Calu3 (cell line): ENCODE data around the gene SH3RF3. TPM values are rescaled to one million over a fixed set of nuclear protein-coding genes. Genes with fewer than 3 reads are reported as not detected.

Experiments
- BruUV-seq: library from RNA; stranded (reverse); fragments of 400-500 nt; replicated peaks from 2 replicates; lab custom pipeline; 2021; lab: Mats Ljungman, UMichigan
- CTCF ChIA-PET: fragments of 300-600 bp; sonication (Branson Sonifier 250); formaldehyde crosslinking; loops from one replicate; lab custom pipeline; 2022; ENCODE audit warnings: antibody characterized with exemption; lab: Charles Lee
- DNase-seq: peaks from one replicate; pipeline ENCODE4 v3.0.0; 2022
- H3K27ac Mint-ChIP-seq: one replicate; pipeline ENCODE4 v1.8.0; 2022; ENCODE audit warnings: mixed read lengths; ENCODE audit not compliant: unreplicated experiment
- H3K27me3 Mint-ChIP-seq: one replicate; pipeline ENCODE4 v1.8.0; 2022; ENCODE audit warnings: mixed read lengths; ENCODE audit not compliant: unreplicated experiment
- H3K36me3 Mint-ChIP-seq: one replicate; pipeline ENCODE4 v1.8.0; 2022; ENCODE audit warnings: mild to moderate bottlenecking, moderate library complexity, mixed read lengths; ENCODE audit not compliant: insufficient read depth, unreplicated experiment
- H3K4me1 Mint-ChIP-seq: one replicate; pipeline ENCODE4 v1.8.0; 2022; ENCODE audit warnings: mild to moderate bottlenecking, low read depth, mixed read lengths; ENCODE audit not compliant: unreplicated experiment
- H3K4me3 Mint-ChIP-seq: one replicate; pipeline ENCODE4 v1.8.0; 2022; ENCODE audit warnings: mild to moderate bottlenecking, low read depth, moderate library complexity, mixed read lengths; ENCODE audit not compliant: unreplicated experiment
- H3K9me3 Mint-ChIP-seq: one replicate; pipeline ENCODE4 v1.8.0; 2022; ENCODE audit warnings: low read depth, mixed read lengths; ENCODE audit not compliant: unreplicated experiment
- CTCF ChIP-seq: fragments of 200-600 bp; IDR thresholded peaks from one replicate; pipeline ENCODE4 v1.8.0; 2022; ENCODE audit warnings: antibody characterized with exemption; ENCODE audit not compliant: unreplicated experiment
- intact Hi-C: fragments of 100-400 bp; cut with micrococcal nuclease; formaldehyde crosslinking; loops from one replicate; pipeline ENCODE4 v1.10.0; 2022; ENCODE audit not compliant: unreplicated experiment
- total RNA-seq: library from RNA; stranded (reverse); gene quantifications from 2 replicates; pipeline ENCODE4 v1.2.3, GENCODE V29; 2022

SH3RF3 gene
- total RNA-seq, 1 experiment from 2014 or later: 0.17 TPM

GRCh38 chr2:109183871-109184270 is 54.9 kb downstream of the SH3RF3 start:
- H3K27me3 Mint-ChIP-seq: peaks cover 96% of the 10 kb centered on the region
- no peak overlapping the region for H3K4me3 Mint-ChIP-seq
- intact Hi-C loops: no loop called here
- H3K9me3 Mint-ChIP-seq: no peaks in the 10 kb centered on the region
- CTCF ChIA-PET: no interaction called here
- TF ChIP-seq CTCF: no peak
- no peaks in the 10 kb centered on the region for H3K4me1 Mint-ChIP-seq
- DNase-seq: no peak
- no peak overlapping the region for H3K27ac Mint-ChIP-seq
- BruUV-seq: no TSS peak
- H3K36me3 Mint-ChIP-seq: no peaks in the 10 kb centered on the region

- no TSS peak for BruUV-seq
- Mint-ChIP-seq H3K36me3 (no peaks in the 10 kb centered on the region), H3K9me3 (no peaks in the 10 kb centered on the region), H3K27me3 (peaks cover 96% of the 10 kb centered on the region), H3K27ac (no peak overlapping the region), H3K4me3 (no peak overlapping the region), H3K4me1 (no peaks in the 10 kb centered on the region)
- TF ChIP-seq CTCF: no peak
- no peak for DNase-seq
- intact Hi-C loops: no loop called here
- CTCF ChIA-PET: no interaction called here
Observed at GRCh38 chr2:109184368-109184767, 55.4 kb downstream of the SH3RF3 start.

- no peak overlapping the region for H3K4me3 Mint-ChIP-seq
- H3K4me1 Mint-ChIP-seq: no peaks in the 10 kb centered on the region
- H3K9me3 Mint-ChIP-seq: no peaks in the 10 kb centered on the region
- TF ChIP-seq CTCF: no peak
- H3K27me3 Mint-ChIP-seq: peaks cover 96% of the 10 kb centered on the region
- intact Hi-C loops: no loop called here
- no TSS peak for BruUV-seq
- H3K36me3 Mint-ChIP-seq: no peaks in the 10 kb centered on the region
- DNase-seq: no peak
- CTCF ChIA-PET: no interaction called here
- no peak overlapping the region for H3K27ac Mint-ChIP-seq
Observed at GRCh38 chr2:109185338-109185737, 56.3 kb downstream of the SH3RF3 start.

GRCh38 chr2:109185821-109186570 is 57.0 kb downstream of the SH3RF3 start:
- H3K36me3 Mint-ChIP-seq: no peaks in the 10 kb centered on the region
- no peak overlapping the region for H3K27ac Mint-ChIP-seq
- CTCF ChIA-PET: interaction anchor here (1.0 kb wide), 1 partner anchor 28 kb away, joined by 3 read pairs; no protein-coding TSS in a partner anchor
- no peak overlapping the region for H3K4me3 Mint-ChIP-seq
- no peak for TF ChIP-seq CTCF
- intact Hi-C loops: no loop called here
- DNase-seq: no peak
- no TSS peak for BruUV-seq
- H3K9me3 Mint-ChIP-seq: no peaks in the 10 kb centered on the region
- H3K27me3 Mint-ChIP-seq: peaks cover 96% of the 10 kb centered on the region
- H3K4me1 Mint-ChIP-seq: no peaks in the 10 kb centered on the region
